CD1c-positive myeloid dendritic cell (primary cell): ENCODE data around the gene LILRB5.
"Not testable (repeated sequence)": the region's sequence is repeated elsewhere in the genome, so short reads cannot be mapped to it uniquely, and the experiment has no call there.

ENCODE experiments used
- DNase-seq: peaks from one replicate; pipeline ENCODE4 v3.0.0-alpha.2; 2016; ENCODE audit errors: extremely low spot score

Gene LILRB5

GRCh38 chr19:54257116-54257480 is at the start of gene LILRB5:
Gene LILRB5, minus strand, starts transcription at chr19:54257273. Its CDS starts 80 bp downstream, at chr19:54257193.
- no peak for DNase-seq

- no peak for DNase-seq
These were observed 48.1 kb upstream of the LILRB5 start for GRCh38 chr19:54305141-54305540.

- DNase-seq: peak; percentile 85
These were observed 45.2 kb upstream of the LILRB5 start for GRCh38 chr19:54302257-54302656.

GRCh38 chr19:54299515-54299914 is 42.4 kb upstream of the LILRB5 start:
- no peak for DNase-seq

GRCh38 chr19:54299126-54299498 is 42.0 kb upstream of the LILRB5 start:
- DNase-seq: no peak

GRCh38 chr19:54298357-54299125 is 41.5 kb upstream of the LILRB5 start:
- DNase-seq: peak; percentile 50

GRCh38 chr19:54297759-54298305 is 40.8 kb upstream of the LILRB5 start:
- DNase-seq: peak; percentile 24

- no peak for DNase-seq
These were observed 37.5 kb upstream of the LILRB5 start for GRCh38 chr19:54294539-54294938.

- peak; percentile 64 for DNase-seq
These were observed 32.1 kb upstream of the LILRB5 start for GRCh38 chr19:54289160-54289559.

GRCh38 chr19:54287456-54287855 is 30.4 kb upstream of the LILRB5 start:
- DNase-seq: no peak

- not testable (repeated sequence) for DNase-seq
These were observed 29.2 kb upstream of the LILRB5 start for GRCh38 chr19:54286283-54286682.

- DNase-seq: not testable (repeated sequence)
These were observed 28.5 kb upstream of the LILRB5 start for GRCh38 chr19:54285427-54286056.

GRCh38 chr19:54282686-54283470 is 25.8 kb upstream of the LILRB5 start:
- peak; percentile 45 for DNase-seq

- not testable (repeated sequence) for DNase-seq
These were observed 24.6 kb upstream of the LILRB5 start for GRCh38 chr19:54281729-54282075.

GRCh38 chr19:54281007-54281728 is 24.1 kb upstream of the LILRB5 start, which contains the start of gene LILRB2:
Gene LILRB2, minus strand, starts transcription at chr19:54281110. Its CDS starts 614 bp downstream, at chr19:54280496.
- peak; percentile 71 for DNase-seq

- peak; percentile 77 for DNase-seq
These were observed 23.4 kb upstream of the LILRB5 start for GRCh38 chr19:54280441-54280840.

- not testable (repeated sequence) for DNase-seq
These were observed 23.0 kb upstream of the LILRB5 start for GRCh38 chr19:54280025-54280424.

GRCh38 chr19:54279406-54279962 is 22.4 kb upstream of the LILRB5 start:
- DNase-seq: peak; percentile 48

GRCh38 chr19:54278571-54279195 is 21.6 kb upstream of the LILRB5 start:
- not testable (repeated sequence) for DNase-seq

- DNase-seq: not testable (repeated sequence)
These were observed 21.0 kb upstream of the LILRB5 start for GRCh38 chr19:54278056-54278455.
